ENCODE results near the gene SLC29A1.

- TF ChIP-seq CTCF (conservative IDR thresholded peaks at IDR 0.05) (no peak), EZH2 (IDR thresholded peaks at IDR 0.05; ENCODE audit: low read depth) (no peak)
Measured at GRCh38 chr6:44183783-44184182, 39.6 kb upstream of the SLC29A1 start.

All from PC-9 (cell line).